Measurements from ENCODE around the gene MUC6. TPM values are rescaled to one million over a fixed set of nuclear protein-coding genes. Genes with fewer than 3 reads are reported as not detected.

MUC6 gene
- total RNA-seq, 4 donors from 2014 or later: under 0.01 to 2.7 (median under 0.01) TPM; not detected in 1

DNA sequence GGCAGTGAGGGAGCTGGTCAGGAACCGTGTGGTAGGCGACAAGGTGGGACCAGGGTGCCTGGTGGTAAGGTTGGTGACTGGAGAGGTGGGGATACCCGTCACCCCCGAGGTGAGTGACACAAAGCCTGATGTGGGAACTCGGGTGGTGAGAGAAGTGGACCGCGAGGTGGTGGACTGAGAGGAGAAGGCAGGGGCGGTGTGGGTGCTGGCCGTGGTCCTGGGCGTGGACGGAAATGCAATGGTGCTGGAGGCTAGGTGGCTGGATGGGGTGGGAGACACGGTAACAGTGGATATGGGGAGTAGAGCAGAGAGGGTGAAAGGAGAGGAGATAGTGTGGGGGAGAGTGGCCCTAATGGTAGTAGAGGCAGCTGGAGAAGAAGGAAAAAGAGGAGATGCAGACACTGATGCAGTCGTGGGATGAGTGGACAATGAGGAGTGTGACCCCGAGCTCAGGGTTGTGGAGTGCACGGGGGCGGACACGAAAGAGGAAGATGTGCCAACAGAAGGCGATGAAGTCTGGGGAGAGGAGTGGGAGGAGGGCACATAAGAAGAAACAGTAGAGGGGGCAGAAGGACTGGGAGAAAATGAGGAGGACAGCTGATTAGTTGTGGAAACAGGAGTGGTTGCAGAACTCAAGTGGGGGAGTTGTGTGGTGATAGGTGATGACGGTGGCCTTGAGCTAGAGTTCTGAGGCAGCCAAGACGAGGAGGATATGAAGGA is 20.5 kb downstream of the MUC6 start:
- no peak for DNase-seq (ENCODE audit: low spot score in 2 of 2)
- H3K27ac ChIP-seq: no peak overlapping the region
- H3K4me1 ChIP-seq: no peaks in the 10 kb centered on the region
- no peaks in the 10 kb centered on the region for H3K27me3 ChIP-seq
- peaks cover 0 to 52% (median 7%) of the 10 kb centered on the region in 3 donors for H3K36me3 ChIP-seq
- WGBS, 2 donors: 87% methylated on average over 20 of the region's 20 CpGs
- TF ChIP-seq, protein P1, sequence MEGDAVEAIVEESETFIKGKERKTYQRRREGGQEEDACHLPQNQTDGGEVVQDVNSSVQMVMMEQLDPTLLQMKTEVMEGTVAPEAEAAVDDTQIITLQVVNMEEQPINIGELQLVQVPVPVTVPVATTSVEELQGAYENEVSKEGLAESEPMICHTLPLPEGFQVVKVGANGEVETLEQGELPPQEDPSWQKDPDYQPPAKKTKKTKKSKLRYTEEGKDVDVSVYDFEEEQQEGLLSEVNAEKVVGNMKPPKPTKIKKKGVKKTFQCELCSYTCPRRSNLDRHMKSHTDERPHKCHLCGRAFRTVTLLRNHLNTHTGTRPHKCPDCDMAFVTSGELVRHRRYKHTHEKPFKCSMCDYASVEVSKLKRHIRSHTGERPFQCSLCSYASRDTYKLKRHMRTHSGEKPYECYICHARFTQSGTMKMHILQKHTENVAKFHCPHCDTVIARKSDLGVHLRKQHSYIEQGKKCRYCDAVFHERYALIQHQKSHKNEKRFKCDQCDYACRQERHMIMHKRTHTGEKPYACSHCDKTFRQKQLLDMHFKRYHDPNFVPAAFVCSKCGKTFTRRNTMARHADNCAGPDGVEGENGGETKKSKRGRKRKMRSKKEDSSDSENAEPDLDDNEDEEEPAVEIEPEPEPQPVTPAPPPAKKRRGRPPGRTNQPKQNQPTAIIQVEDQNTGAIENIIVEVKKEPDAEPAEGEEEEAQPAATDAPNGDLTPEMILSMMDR (IDR thresholded peaks at IDR 0.05): no peak
- no peak overlapping the region for H3K4me3 ChIP-seq
- H3K9me3 ChIP-seq: no peaks in the 10 kb centered on the region

DNA sequence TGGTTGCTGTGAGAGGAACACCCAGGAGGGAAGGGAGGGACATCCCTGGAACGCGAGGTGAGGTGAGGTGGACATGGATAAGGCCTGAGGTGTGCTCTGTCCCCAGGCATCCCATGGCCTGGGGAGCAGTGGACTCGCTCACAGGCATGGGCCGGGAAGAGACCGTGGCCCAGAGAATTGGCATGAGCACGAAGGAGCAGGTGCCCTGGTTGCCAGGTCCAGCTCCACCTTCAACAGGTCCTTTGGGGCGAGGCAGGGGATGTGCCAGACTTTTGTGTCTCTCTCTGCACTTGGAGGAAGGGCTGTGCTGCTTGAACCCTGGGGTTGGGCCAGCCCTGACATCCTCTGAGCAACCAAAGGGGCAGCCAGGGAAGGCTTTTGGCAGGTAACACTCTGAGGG is 21.5 kb downstream of the MUC6 start:
- Histone ChIP-seq H3K27ac (no peak overlapping the region), H3K4me3 (no peak overlapping the region), H3K4me1 (no peaks in the 10 kb centered on the region), H3K27me3 (no peaks in the 10 kb centered on the region), H3K36me3 (peaks cover 0 to 58% (median 13%) of the 10 kb centered on the region in 3 donors), H3K9me3 (no peaks in the 10 kb centered on the region)
- 94 to 97% methylated on average over 7 of the region's 7 CpGs for WGBS, 2 donors
- DNase-seq (ENCODE audit: low spot score in 2 of 2): no peak
- TF ChIP-seq, protein P1 (IDR thresholded peaks at IDR 0.05): no peak
- TF ChIP-seq EP300 (IDR thresholded peaks at IDR 0.05) (no peak), POLR2A (IDR thresholded peaks at IDR 0.05) (no peak)

DNA sequence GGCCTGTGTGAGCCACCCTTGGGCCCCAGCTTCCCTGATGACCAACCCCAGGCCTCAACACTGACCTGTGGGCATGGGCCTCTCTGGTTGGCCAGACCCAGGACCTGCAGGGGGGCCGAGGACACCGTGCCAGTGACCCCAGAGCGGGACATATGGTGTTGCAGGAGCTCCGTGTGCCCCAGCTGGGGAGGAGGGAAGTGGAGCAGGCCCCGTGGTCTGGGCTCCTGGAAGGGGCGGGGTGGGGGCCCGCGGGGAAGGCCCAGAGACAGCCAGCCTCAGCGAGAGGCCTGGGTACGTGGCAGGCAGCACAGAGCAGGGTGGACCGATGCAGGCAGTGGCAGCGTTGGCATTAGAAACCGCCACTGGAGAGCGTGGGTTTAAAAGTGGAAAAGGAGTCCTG is 22.2 kb downstream of the MUC6 start:
- H3K9me3 ChIP-seq: no peaks in the 10 kb centered on the region
- H3K27ac ChIP-seq: no peak overlapping the region
- no peaks in the 10 kb centered on the region for H3K27me3 ChIP-seq
- no peak overlapping the region for H3K4me3 ChIP-seq
- WGBS, 2 donors: 88 to 91% methylated on average over 14 of the region's 14 CpGs
- H3K36me3 ChIP-seq: peaks cover 0 to 62% (median 21%) of the 10 kb centered on the region in 3 donors
- DNase-seq (ENCODE audit: low spot score in 2 of 2): no peak
- no peaks in the 10 kb centered on the region for H3K4me1 ChIP-seq
- TF ChIP-seq, protein P1 (IDR thresholded peaks at IDR 0.05): no peak
- TF ChIP-seq POLR2A (IDR thresholded peaks at IDR 0.05): no peak
- no peak for TF ChIP-seq EP300 (IDR thresholded peaks at IDR 0.05)

DNA sequence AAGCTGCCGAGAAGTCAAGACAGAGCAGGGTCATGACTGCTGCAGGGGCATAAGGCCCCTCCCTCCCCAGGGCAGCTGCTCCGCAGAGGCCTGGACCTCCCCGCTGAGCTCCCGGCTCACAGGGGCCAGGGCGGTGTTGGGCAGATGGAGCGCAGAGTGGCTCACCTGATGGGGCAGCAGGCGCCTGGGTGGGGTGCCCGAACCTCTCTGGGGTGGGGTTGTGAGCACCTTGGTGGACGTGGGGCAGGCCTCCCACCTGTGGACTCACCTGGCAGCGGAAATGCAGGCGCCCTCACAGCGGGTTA is 22.9 kb downstream of the MUC6 start:
- Histone ChIP-seq H3K4me1 (no peaks in the 10 kb centered on the region), H3K36me3 (peaks cover 0 to 63% (median 22%) of the 10 kb centered on the region in 3 donors), H3K4me3 (no peak overlapping the region), H3K27ac (no peak overlapping the region), H3K27me3 (no peaks in the 10 kb centered on the region), H3K9me3 (no peaks in the 10 kb centered on the region)
- 86 to 91% methylated on average over 11 to 12 of the region's 12 CpGs for WGBS, 2 donors
- TF ChIP-seq EP300 (IDR thresholded peaks at IDR 0.05): no peak
- TF ChIP-seq, protein P1 (IDR thresholded peaks at IDR 0.05): no peak
- DNase-seq (ENCODE audit: low spot score in 2 of 2): no peak

DNA sequence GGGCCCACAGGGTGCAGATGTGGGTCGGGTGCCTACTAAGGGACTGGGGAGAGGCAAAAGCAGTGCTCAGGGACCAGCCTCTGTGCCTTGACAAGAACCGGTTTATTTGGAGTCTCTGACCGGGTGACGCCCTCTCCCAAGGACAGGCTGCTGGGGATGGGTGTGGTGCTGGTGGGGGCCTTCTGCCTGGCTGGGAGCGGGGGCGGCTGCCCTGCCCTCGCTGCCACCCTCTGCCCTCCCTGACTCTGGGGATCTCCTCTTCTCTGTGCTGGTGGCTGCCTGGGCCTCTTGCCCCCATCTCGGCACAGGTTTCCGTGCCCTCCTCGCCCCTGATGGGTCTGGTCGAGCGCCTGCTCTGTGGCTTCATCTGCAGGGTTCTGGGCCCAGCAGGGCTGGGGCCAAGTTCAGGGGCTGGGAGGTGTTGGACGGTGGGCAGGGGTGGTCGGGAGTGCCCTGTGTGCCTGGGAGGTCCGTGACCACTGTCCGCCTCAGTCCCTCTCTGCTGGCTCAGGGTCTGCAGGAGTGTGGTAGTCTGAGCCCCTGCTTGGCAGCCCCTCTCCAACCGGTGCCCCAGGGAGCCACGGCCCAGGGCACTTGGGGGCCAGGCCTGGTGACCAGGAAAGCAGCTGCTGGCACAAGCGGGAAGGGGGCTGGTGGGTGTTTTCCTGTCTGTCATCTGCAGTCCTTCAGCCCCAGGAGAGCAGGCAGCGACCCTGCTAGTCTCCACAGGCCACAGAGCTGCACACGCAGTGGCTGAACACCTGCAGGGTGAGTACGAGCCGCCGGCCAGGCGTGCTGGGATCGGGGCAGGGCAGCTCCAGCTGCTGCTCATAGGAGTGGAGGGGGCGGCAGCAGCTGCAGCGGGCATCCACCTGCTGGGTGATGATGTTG is 23.5 kb downstream of the MUC6 start:
- DNase-seq (ENCODE audit: low spot score in 2 of 2): no peak
- TF ChIP-seq POLR2A (IDR thresholded peaks at IDR 0.05) (no peak), EP300 (IDR thresholded peaks at IDR 0.05) (no peak)
- TF ChIP-seq, protein P1 (IDR thresholded peaks at IDR 0.05): no peak
- Histone ChIP-seq H3K4me3 (no peak overlapping the region), H3K36me3 (peaks cover 0 to 69% (median 22%) of the 10 kb centered on the region in 3 donors), H3K9me3 (no peaks in the 10 kb centered on the region), H3K27me3 (no peaks in the 10 kb centered on the region), H3K4me1 (no peaks in the 10 kb centered on the region), H3K27ac (no peak overlapping the region)
- 81 to 82% methylated on average over 12 to 28 of the region's 28 CpGs for WGBS, 2 donors
